Mesodermal cell (in vitro differentiated cells): Measurements from ENCODE around the gene SMTN.

ENCODE experiments used
- H3K27ac ChIP-seq: 2 replicates; pipeline ENCODE4 v1.7.0; 2013; ENCODE audit warnings: mild to moderate bottlenecking, low read depth, low read length, moderate library complexity; ENCODE audit not compliant: severe bottlenecking
- H3K36me3 ChIP-seq: 2 replicates; pipeline ENCODE4 v1.7.1; 2013; ENCODE audit warnings: mild to moderate bottlenecking, low read length, moderate library complexity; ENCODE audit not compliant: control insufficient read depth, insufficient read depth
- H3K4me1 ChIP-seq: one replicate; pipeline ENCODE4 v1.7.1; 2013; ENCODE audit warnings: mild to moderate bottlenecking, low read length; ENCODE audit not compliant: insufficient read depth, control insufficient read depth, poor library complexity, severe bottlenecking
- H3K4me3 ChIP-seq: 2 replicates; pipeline ENCODE4 v1.7.0; 2013; ENCODE audit warnings: low read length, control low read depth, mild to moderate bottlenecking; ENCODE audit not compliant: insufficient read depth, poor library complexity, severe bottlenecking; ENCODE audit errors: extremely low read depth
- H3K9me3 ChIP-seq: 2 replicates; pipeline ENCODE4 v1.7.1; 2013; ENCODE audit warnings: mild to moderate bottlenecking, low read length, moderate library complexity; ENCODE audit not compliant: control insufficient read depth
- WGBS, 2 experiments: methylation state at CpG; one replicate each; pipeline ENCODE4 v1.1.5; 2013; ENCODE audit warnings: missing lambda C conversion rate in 2 of 2; ENCODE audit not compliant: insufficient coverage in 2 of 2; 5-methylcytosine and 5-hydroxymethylcytosine counted together

SMTN gene

DNA sequence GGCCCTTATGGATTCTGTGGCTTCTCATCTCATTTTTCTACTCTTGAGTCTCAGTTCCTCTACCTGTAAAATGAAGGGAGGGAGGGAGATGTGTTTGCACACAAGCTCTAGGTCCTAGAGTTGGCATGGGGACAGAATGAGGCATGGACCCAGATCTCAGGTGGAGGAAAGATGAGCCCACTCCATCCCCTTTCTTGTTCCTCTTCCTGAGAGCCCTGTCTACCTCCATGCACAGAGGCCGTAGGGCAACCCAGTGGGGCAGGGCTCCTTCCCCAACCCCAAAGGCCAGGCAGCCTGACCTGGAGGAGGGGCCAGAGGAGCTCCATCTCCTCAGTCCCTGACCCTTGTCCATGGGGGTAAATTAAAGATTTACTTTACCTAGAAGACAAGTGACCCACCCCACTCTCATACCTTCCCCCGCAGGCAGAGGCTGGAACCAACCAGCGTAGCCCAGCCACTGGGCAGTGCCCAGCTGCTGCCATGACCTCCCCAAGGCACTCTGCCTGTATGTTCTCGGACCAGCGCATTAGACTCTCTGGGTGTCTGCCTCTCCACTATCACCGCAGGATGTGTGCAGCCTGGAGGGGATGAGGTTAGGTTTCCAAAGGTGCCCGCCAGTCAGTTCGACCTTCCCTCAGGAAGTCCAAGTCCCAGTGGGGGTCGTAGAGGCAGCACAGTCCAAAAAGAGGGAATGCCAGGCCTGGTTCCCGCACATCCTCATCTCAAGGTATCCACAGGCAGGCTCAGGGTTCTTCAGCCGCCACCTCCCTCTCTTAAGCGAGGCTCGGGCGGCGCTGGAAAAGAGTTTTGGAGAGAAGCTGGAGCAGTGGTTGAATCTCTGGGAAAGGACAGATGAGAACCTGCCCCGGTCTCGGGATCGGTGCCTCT, 3.0 kb downstream of the SMTN start:
- H3K4me3 ChIP-seq: peak overlapping the region; percentile 40
- H3K4me1 ChIP-seq: peaks cover 24% of the 10 kb centered on the region
- WGBS, 2 experiments: 28 to 38% methylated on average over 11 to 16 of the region's 18 CpGs
- no peaks in the 10 kb centered on the region for H3K9me3 ChIP-seq
- H3K27ac ChIP-seq: peak overlapping the region; percentile 79
- peaks cover 28% of the 10 kb centered on the region for H3K36me3 ChIP-seq

- Histone ChIP-seq H3K4me1 (peaks cover 24% of the 10 kb centered on the region), H3K4me3 (peak overlapping the region; percentile 40), H3K27ac (peak overlapping the region; percentile 79), H3K9me3 (no peaks in the 10 kb centered on the region), H3K36me3 (peaks cover 35% of the 10 kb centered on the region)
- 2 to 3% methylated on average over 46 to 62 of the region's 69 CpGs for WGBS, 2 experiments
These were observed 3.8 kb downstream of the SMTN start for GRCh38 chr22:31084811-31085492.

DNA sequence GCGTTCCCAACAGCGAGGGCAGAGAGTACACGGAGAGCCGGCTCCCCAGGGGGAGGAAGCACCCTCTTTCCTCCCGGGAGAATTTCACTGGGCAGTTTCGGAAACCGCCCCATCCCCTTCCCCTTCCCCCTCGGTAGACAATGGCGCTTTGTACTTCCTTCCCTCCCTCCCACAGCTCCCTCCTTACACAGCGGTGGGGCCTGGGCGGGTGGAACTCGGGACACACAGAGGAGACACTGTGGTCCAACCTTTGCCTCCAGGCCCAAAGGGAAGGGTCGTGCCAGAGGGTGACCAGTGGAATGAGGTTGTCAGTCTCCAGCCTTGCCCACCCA, 4.3 kb downstream of the SMTN start:
- Histone ChIP-seq H3K9me3 (no peaks in the 10 kb centered on the region), H3K4me3 (peak overlapping the region; percentile 40), H3K4me1 (peaks cover 24% of the 10 kb centered on the region), H3K27ac (peak overlapping the region; percentile 79), H3K36me3 (peaks cover 40% of the 10 kb centered on the region)
- WGBS, 2 experiments: 13 to 78% methylated on average over 1 to 4 of the region's 13 CpGs

- Histone ChIP-seq H3K36me3 (peaks cover 44% of the 10 kb centered on the region), H3K27ac (peak overlapping the region; percentile 30), H3K9me3 (no peaks in the 10 kb centered on the region), H3K4me3 (no peak overlapping the region), H3K4me1 (peaks cover 24% of the 10 kb centered on the region)
- WGBS, 2 experiments: 100% methylated on average over 2 to 3 of the region's 3 CpGs
These were observed 4.8 kb downstream of the SMTN start for GRCh38 chr22:31085928-31086327.

DNA sequence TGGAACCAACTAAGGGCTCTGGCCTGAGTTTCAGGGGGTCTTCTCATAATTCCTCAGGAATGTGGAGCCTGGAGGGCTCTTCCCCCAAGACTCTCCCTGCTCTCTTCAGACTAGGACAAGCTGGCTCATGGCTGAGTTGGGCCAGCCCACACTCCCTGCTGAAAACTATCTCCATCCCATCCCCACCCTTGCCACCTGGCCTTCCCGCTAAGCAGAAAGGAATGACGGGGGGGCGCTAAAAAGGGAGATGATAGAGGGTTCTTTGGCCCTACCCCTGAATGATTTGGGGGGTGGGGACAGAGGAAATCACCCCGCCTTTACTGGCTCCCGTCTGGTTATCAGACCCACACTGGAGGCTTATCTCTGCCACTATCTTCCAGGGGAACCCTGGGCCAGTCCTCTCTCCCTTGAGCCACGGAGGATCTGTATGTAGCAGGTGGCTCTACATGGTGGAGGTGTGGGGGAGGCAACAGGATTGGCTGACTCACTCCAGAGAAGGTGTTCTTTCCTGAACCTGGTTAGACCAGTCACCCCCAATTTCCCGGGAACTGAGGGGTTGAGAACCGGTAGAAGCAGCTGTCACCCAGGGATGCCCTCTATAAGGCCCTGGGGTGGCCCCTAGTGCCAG, 5.7 kb downstream of the SMTN start:
- H3K9me3 ChIP-seq: no peaks in the 10 kb centered on the region
- WGBS, 2 experiments: 93 to 96% methylated on average over 4 of the region's 8 CpGs
- H3K4me1 ChIP-seq: peaks cover 21% of the 10 kb centered on the region
- H3K27ac ChIP-seq: no peak overlapping the region
- no peak overlapping the region for H3K4me3 ChIP-seq
- H3K36me3 ChIP-seq: peaks cover 53% of the 10 kb centered on the region

DNA sequence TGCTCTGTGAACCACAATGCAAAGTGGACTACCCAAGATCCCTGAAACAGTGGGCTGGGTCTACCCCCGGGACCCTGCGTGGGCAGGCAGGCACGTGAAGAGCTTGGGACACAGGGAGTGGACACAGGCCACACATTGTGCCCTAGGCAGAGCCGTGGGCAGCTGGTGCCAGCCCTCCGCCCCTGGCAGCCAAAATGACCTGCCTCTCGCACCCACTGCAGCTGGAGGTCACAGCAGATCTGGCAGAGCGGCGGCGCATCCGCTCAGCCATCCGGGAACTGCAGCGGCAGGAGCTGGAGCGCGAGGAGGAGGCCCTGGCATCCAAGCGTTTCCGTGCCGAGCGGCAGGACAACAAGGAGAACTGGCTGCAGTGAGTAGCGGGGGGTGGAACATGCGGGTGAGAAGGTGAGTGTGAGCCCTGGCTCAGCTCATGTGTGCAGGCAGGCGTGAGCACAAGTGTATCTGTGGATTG, 6.7 kb downstream of the SMTN start:
- Histone ChIP-seq H3K9me3 (no peaks in the 10 kb centered on the region), H3K4me3 (no peak overlapping the region), H3K36me3 (peaks cover 63% of the 10 kb centered on the region), H3K27ac (no peak overlapping the region), H3K4me1 (peaks cover 11% of the 10 kb centered on the region)
- 91 to 94% methylated on average over 20 to 21 of the region's 21 CpGs for WGBS, 2 experiments

DNA sequence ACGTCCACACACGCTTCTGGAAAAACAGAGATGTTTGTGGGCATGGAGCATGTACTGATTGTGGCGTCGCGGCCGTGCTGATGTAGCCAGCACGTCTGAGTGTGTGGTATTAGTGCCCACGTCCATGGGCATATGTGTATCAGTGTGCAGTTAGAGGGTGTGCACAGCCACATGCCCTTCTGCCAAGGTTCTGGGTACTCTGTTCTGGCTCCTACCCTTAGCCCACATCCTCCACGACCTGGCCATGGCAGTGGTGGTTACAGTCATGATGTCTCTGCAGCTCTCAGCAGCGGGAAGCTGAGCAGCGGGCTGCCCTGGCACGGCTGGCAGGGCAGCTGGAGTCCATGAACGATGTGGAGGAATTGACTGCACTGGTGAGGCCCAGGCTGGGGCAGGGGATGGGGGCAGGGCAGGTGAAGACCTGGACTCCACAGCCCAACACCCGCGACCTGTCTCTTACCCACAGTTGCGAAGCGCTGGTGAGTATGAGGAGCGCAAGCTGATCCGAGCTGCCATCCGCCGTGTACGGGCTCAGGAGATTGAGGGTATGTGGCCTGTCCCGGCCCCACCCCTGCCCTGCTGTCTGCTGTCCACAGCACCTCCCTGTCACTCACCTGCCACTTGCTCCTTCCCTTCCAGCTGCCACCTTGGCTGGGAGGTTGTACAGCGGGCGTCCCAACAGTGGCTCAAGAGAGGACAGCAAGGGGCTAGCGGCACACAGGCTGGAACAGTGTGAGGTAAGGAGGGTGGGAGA, 7.3 kb downstream of the SMTN start:
- 95 to 96% methylated on average over 23 to 24 of the region's 26 CpGs for WGBS, 2 experiments
- Histone ChIP-seq H3K27ac (no peak overlapping the region), H3K9me3 (no peaks in the 10 kb centered on the region), H3K36me3 (peaks cover 64% of the 10 kb centered on the region), H3K4me3 (no peak overlapping the region), H3K4me1 (peaks cover 9% of the 10 kb centered on the region)

DNA sequence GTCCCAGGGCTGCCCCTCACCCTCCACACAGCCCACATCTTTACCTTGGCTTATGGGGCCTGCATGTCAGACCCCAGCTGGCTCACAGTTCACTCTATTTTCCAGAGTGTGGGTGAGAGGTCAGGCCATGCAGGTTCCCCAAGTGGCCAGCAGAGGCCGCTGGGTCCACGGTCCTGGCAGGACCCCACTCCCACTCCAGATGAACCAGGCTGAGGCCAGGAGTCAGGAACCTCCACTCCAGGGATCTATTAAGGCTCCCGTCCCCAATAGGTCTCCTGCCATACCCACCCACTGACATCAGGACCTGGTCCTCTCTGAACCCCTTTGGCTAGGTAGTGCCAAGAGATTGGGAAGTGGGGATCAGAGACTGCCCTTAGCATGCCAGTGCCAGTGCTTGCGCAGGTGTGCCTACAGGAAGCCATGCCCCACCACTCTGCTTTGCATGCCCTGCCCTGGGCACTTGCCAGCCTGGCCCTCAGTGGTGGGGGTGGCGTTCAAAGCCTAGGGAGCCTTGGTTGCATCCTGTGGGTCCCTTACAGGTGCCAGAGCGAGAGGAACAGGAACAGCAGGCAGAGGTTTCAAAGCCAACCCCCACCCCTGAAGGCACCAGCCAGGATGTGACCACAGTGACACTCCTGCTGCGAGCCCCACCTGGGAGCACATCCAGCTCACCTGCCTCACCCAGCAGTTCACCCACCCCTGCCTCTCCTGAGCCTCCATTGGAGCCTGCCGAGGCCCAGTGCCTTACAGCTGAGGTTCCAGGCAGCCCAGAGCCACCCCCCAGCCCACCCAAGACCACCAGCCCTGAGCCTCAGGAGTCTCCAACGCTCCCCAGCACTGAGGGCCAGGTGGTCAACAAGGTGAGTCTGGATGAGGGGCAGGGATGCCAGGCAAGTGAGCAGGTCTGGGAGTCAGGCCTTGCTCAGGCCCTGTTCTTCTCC, 8.3 kb downstream of the SMTN start:
- 76 to 85% methylated on average over 6 to 8 of the region's 9 CpGs for WGBS, 2 experiments
- no peak overlapping the region for H3K27ac ChIP-seq
- no peak overlapping the region for H3K4me3 ChIP-seq
- H3K4me1 ChIP-seq: peaks cover 9% of the 10 kb centered on the region
- H3K9me3 ChIP-seq: no peaks in the 10 kb centered on the region
- peaks cover 66% of the 10 kb centered on the region for H3K36me3 ChIP-seq

DNA sequence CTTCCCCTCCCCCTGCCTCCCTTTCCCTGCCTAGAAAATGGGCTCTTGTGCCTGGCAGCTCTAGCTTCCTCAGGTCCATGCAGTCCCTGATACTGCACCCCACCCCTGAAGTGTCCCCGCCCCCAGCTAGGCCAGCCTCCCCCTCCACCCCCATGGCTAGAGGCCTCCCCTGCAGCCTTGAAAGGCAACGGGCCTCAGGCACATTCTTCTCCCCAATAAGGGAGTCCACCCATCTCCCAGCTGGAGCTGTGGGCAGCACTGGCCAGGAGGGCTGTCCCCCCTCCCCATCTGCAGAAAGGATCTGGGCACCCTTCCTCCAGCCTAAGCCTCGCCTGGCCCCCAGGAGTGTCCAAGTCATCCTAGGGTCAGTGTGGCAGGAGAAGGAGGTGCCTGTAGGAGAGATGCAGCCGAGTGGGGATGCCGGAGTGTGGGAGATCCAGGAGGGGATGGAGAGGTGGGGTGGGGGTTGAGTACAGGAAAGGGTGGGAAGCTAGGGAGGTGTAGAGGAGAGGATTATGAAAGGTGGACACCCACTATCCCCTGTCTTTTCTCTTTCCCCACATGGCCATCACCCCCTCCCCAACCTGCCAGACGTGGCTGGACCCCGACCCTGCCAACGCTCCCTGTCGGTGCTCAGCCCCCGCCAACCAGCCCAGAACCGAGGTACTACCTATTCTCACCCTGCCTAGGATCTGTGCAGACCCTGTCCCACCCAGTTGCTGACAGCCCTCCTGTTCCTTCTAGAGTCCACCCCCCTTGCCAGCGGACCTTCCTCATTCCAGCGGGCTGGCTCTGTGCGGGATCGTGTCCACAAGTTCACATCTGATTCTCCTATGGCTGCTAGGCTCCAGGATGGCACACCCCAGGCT, 9.3 kb downstream of the SMTN start:
- H3K36me3 ChIP-seq: peaks cover 76% of the 10 kb centered on the region
- WGBS, 2 experiments: 92 to 95% methylated on average over 12 to 14 of the region's 15 CpGs

More for the DNA sequence above, 9.3 kb downstream of the SMTN start:
- Histone ChIP-seq H3K27ac (no peak overlapping the region), H3K4me1 (peaks cover 5% of the 10 kb centered on the region), H3K9me3 (no peaks in the 10 kb centered on the region), H3K4me3 (no peak overlapping the region)
